Activated CD4-positive, alpha-beta T cell treated with anti-CD3 and anti-CD28 coated beads for 36 hours (primary cell): ENCODE results near the gene ACER3. TPM values are rescaled to one million over a fixed set of nuclear protein-coding genes. Genes with fewer than 3 reads are reported as not detected.
A peak's percentile ranks its signal among the peaks of the same experiment; 100 is the strongest.
"Not testable (repeated sequence)": the region's sequence is repeated elsewhere in the genome, so short reads cannot be mapped to it uniquely, and the experiment has no call there.

ENCODE experiments used
- ATAC-seq: fragments of 200-7000 bp; cut with Tn5 transposase; one replicate; pipeline ENCODE4 v1.10.0; 2021; ENCODE audit warnings: mild to moderate bottlenecking, moderate library complexity
- CTCF ChIA-PET: fragments of 350-600 bp; sonication (Branson Sonifier 250); formaldehyde crosslinking; loops from one replicate; lab custom pipeline; 2021; ENCODE audit warnings: antibody characterized with exemption; lab: Charles Lee
- POLR2A ChIA-PET: fragments of 350-600 bp; sonication (Branson Sonifier 250); formaldehyde crosslinking; loops from one replicate; lab custom pipeline; 2021; ENCODE audit warnings: antibody characterized with exemption, inconsistent platforms; lab: Charles Lee
- DNase-seq: peaks from one replicate; pipeline ENCODE4 v3.0.0-alpha.2; 2020
- H3K27ac Mint-ChIP-seq: one replicate; pipeline ENCODE4 v1.8.0; 2021; ENCODE audit warnings: mixed read lengths
- H3K27me3 Mint-ChIP-seq: one replicate; pipeline ENCODE4 v1.8.0; 2021; ENCODE audit warnings: mixed read lengths
- H3K36me3 Mint-ChIP-seq: one replicate; pipeline ENCODE4 v1.8.0; 2021; ENCODE audit warnings: low read depth, mixed read lengths
- H3K4me1 Mint-ChIP-seq: one replicate; pipeline ENCODE4 v1.8.0; 2021; ENCODE audit warnings: mixed read lengths
- H3K4me3 Mint-ChIP-seq: one replicate; pipeline ENCODE4 v1.8.0; 2021; ENCODE audit warnings: mild to moderate bottlenecking, moderate library complexity, mixed read lengths
- H3K9me3 Mint-ChIP-seq: one replicate; pipeline ENCODE4 v1.8.0; 2021; ENCODE audit warnings: low read depth, mixed read lengths
- intact Hi-C, 2 experiments: fragments of 100-400 bp; cut with DNase I in 1 of 2; cut with micrococcal nuclease in 1 of 2; formaldehyde crosslinking; loops; one replicate each; pipeline versions ENCODE4 v1.14.2 to v1.15.1; 2022 to 2024; cut with DNase I, micrococcal nuclease
- total RNA-seq, 2 experiments: library from RNA; stranded (reverse); gene quantifications; one replicate each; pipeline ENCODE4 v1.2.3, GENCODE V29; 2021

Gene ACER3
- total RNA-seq, 2 experiments from 2014 or later = 8.9 to 10.3 TPM

GRCh38 chr11:76854709-76855108, 6.0 kb upstream of the ACER3 start:
- no peak overlapping the region for H3K4me3 Mint-ChIP-seq
- no peak overlapping the region for H3K27ac Mint-ChIP-seq
- intact Hi-C loops = no loop called here
- H3K4me1 Mint-ChIP-seq = peaks cover 7% of the 10 kb centered on the region
- ChIA-PET CTCF (interaction anchor here (1.1 to 1.8 kb wide), 3 partner anchors 20 to 130 kb away, joined by 4 to 8 read pairs (median 5); no protein-coding TSS in a partner anchor), POLR2A (no interaction called here)
- H3K9me3 Mint-ChIP-seq = no peaks in the 10 kb centered on the region
- ATAC-seq (no peak), DNase-seq (no peak)
- no peaks in the 10 kb centered on the region for H3K36me3 Mint-ChIP-seq
- H3K27me3 Mint-ChIP-seq = no peaks in the 10 kb centered on the region

DNA sequence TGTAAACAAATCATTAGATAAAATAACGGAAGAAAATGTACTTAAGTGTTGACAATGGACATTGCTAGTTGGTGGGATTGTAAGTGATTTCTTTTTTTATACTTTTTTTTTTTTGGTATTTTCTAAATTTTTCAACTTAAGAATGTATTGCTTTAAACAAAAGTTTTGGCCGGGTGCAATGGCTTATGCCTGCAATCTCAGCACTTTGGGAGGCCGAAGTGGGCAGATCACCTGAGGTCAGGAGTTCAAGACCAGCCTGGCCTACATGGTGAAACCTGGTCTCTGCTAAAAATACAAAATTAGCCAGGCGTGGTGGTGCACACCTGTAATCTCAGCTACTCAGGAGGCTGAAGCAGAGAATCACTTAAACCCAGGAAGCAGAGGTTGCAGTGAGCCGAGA, 5.0 kb upstream of the ACER3 start:
- H3K36me3 Mint-ChIP-seq, H3K4me3 Mint-ChIP-seq, H3K4me1 Mint-ChIP-seq, H3K9me3 Mint-ChIP-seq, ATAC-seq, DNase-seq, POLR2A ChIA-PET, H3K27ac Mint-ChIP-seq, intact Hi-C loops, H3K27me3 Mint-ChIP-seq: not testable (repeated sequence)
- CTCF ChIA-PET = interaction anchor here (0.7 to 1.8 kb wide), 4 partner anchors 21 to 551 kb away, joined by 3 to 8 read pairs (median 4); no protein-coding TSS in a partner anchor

GRCh38 chr11:76856106-76856505, 4.6 kb upstream of the ACER3 start:
- ATAC-seq = no peak
- intact Hi-C loops = no loop called here
- ChIA-PET POLR2A (no interaction called here), CTCF (interaction anchor here (1.7 to 1.8 kb wide), 2 partner anchors 21 to 64 kb away, joined by 5 to 8 read pairs; no protein-coding TSS in a partner anchor)
- DNase-seq = no peak
- Mint-ChIP-seq H3K4me1 (peaks cover 7% of the 10 kb centered on the region), H3K9me3 (no peaks in the 10 kb centered on the region), H3K27ac (no peak overlapping the region), H3K36me3 (no peaks in the 10 kb centered on the region), H3K27me3 (no peaks in the 10 kb centered on the region), H3K4me3 (no peak overlapping the region)

- DNase-seq (no peak), ATAC-seq (no peak)
- ChIA-PET POLR2A (no interaction called here), CTCF (no interaction called here)
- no peak overlapping the region for H3K4me3 Mint-ChIP-seq
- H3K27me3 Mint-ChIP-seq = no peaks in the 10 kb centered on the region
- H3K4me1 Mint-ChIP-seq = peaks cover 10% of the 10 kb centered on the region
- no peaks in the 10 kb centered on the region for H3K9me3 Mint-ChIP-seq
- H3K36me3 Mint-ChIP-seq = no peaks in the 10 kb centered on the region
- intact Hi-C loops = no loop called here
- H3K27ac Mint-ChIP-seq = no peak overlapping the region
Observed at GRCh38 chr11:76856571-76856970, 4.1 kb upstream of the ACER3 start.

- CTCF ChIA-PET = no interaction called here
- H3K36me3 Mint-ChIP-seq = no peaks in the 10 kb centered on the region
- no peak overlapping the region for H3K27ac Mint-ChIP-seq
Observed at GRCh38 chr11:76857781-76858410, 2.8 kb upstream of the ACER3 start.

DNA sequence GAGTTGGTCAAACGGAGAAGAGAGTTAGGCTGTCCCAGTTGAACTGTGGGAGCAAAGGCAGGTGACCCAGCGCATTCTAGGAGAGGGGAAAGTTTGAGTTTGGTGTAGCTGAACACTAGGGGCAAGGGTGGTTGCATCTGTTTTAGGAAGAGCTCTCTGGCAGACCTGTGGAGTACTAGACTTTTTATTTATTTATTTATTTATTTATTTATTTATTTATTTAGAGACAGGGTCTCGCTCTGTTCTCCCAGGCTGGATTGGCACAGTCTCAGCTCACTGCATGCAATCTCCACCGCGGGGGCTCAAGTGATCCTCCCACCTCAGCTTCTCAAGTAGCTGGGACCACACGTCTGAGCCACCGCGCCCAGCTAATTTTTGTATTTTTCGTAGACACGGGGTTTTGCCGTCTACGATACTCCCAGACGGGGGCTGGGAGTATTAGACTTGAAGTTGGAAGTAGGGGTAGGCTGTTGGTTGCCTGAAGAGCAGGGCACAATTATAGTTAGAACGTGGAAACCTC, 950 bp upstream of the ACER3 start:
- DNase-seq = peak; percentile 5
- Mint-ChIP-seq H3K36me3 (no peaks in the 10 kb centered on the region), H3K27me3 (no peaks in the 10 kb centered on the region), H3K27ac (peak overlapping the region; percentile 70), H3K4me3 (peak overlapping the region; percentile 72), H3K9me3 (no peaks in the 10 kb centered on the region), H3K4me1 (peaks cover 21% of the 10 kb centered on the region)
- intact Hi-C loops = loop anchor here (1.0 to 2.0 kb wide), 10 partner anchors 49 to 625 kb away; partner anchors contain the start of genes CAPN5 (in 1 of the 2), GVQW3 (in 1 of the 2), THAP12 (in 1 of the 2) and TSKU (in 1 of the 2)
- ATAC-seq = no peak
- CTCF ChIA-PET = interaction anchor here (0.6 to 2.2 kb wide), 5 partner anchors 21 to 420 kb away, joined by 3 to 13 read pairs (median 4); no protein-coding TSS in a partner anchor
- POLR2A ChIA-PET = interaction anchor here (0.6 kb wide), 1 partner anchor 227 kb away, joined by 3 read pairs; no protein-coding TSS in a partner anchor

More at GRCh38 chr11:76857781-76858410, 2.8 kb upstream of the ACER3 start:
- intact Hi-C loops = no loop called here
- POLR2A ChIA-PET = no interaction called here
- H3K9me3 Mint-ChIP-seq = no peaks in the 10 kb centered on the region
- peaks cover 17% of the 10 kb centered on the region for H3K4me1 Mint-ChIP-seq
- no peak overlapping the region for H3K4me3 Mint-ChIP-seq
- ATAC-seq = no peak
- no peaks in the 10 kb centered on the region for H3K27me3 Mint-ChIP-seq
- DNase-seq = no peak

DNA sequence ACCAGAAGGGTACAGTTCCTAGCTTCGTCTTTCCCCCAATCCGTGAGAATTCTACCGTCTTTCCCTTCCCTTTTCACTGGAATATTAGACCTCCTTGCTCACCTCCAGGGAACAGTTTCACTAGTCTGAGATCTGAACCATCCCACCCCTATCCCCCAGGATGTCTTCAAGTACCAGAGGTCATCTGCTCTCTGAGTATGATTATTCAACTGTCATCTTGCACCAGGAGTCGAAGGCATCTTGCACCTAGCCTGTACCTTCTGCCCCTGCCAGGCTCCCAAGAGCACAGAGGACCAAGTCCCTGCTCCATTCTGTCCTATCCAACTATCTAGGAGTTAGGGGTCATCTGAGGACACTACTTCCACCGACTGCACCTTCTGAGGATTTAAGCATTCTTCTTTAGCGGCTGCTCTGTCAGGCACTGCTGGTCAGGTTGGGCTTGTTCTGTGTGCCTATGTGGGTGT, 804 bp downstream of the ACER3 start:
- CTCF ChIA-PET = no interaction called here
- no peaks in the 10 kb centered on the region for H3K27me3 Mint-ChIP-seq
- H3K4me3 Mint-ChIP-seq = peak overlapping the region; percentile 72
- peaks cover 3% of the 10 kb centered on the region for H3K36me3 Mint-ChIP-seq
- no peaks in the 10 kb centered on the region for H3K9me3 Mint-ChIP-seq
- H3K27ac Mint-ChIP-seq = peak overlapping the region; percentile 60
- DNase-seq (peak; percentile 9), ATAC-seq (no peak)
- H3K4me1 Mint-ChIP-seq = peaks cover 20% of the 10 kb centered on the region
- POLR2A ChIA-PET = no interaction called here
- intact Hi-C loops = loop anchor here (2.0 kb wide), 5 partner anchors 57 to 627 kb away; partner anchors contain the start of genes GVQW3 (in 1 of the 2) and THAP12 (in 1 of the 2)

- H3K27me3 Mint-ChIP-seq, H3K4me3 Mint-ChIP-seq, ATAC-seq, DNase-seq, H3K36me3 Mint-ChIP-seq, H3K9me3 Mint-ChIP-seq, intact Hi-C loops, H3K27ac Mint-ChIP-seq, POLR2A ChIA-PET: not testable (repeated sequence)
- H3K4me1 Mint-ChIP-seq = peaks cover 20% of the 10 kb centered on the region
- CTCF ChIA-PET = interaction anchor here (0.5 to 1.3 kb wide), 3 partner anchors 10 to 184 kb away, joined by 3 to 4 read pairs (median 3); no protein-coding TSS in a partner anchor
Observed at GRCh38 chr11:76862794-76863193, 2.1 kb downstream of the ACER3 start.

GRCh38 chr11:76863196-76863777, 2.6 kb downstream of the ACER3 start:
- ChIA-PET POLR2A (no interaction called here), CTCF (interaction anchor here (0.5 to 1.3 kb wide), 3 partner anchors 10 to 184 kb away, joined by 3 to 4 read pairs (median 3); no protein-coding TSS in a partner anchor)
- H3K4me3 Mint-ChIP-seq = no peak overlapping the region
- peaks cover 3% of the 10 kb centered on the region for H3K36me3 Mint-ChIP-seq
- intact Hi-C loops = no loop called here
- H3K27ac Mint-ChIP-seq = no peak overlapping the region
- H3K4me1 Mint-ChIP-seq = peaks cover 20% of the 10 kb centered on the region
- no peaks in the 10 kb centered on the region for H3K9me3 Mint-ChIP-seq
- ATAC-seq = no peak
- H3K27me3 Mint-ChIP-seq = no peaks in the 10 kb centered on the region
- no peak for DNase-seq

DNA sequence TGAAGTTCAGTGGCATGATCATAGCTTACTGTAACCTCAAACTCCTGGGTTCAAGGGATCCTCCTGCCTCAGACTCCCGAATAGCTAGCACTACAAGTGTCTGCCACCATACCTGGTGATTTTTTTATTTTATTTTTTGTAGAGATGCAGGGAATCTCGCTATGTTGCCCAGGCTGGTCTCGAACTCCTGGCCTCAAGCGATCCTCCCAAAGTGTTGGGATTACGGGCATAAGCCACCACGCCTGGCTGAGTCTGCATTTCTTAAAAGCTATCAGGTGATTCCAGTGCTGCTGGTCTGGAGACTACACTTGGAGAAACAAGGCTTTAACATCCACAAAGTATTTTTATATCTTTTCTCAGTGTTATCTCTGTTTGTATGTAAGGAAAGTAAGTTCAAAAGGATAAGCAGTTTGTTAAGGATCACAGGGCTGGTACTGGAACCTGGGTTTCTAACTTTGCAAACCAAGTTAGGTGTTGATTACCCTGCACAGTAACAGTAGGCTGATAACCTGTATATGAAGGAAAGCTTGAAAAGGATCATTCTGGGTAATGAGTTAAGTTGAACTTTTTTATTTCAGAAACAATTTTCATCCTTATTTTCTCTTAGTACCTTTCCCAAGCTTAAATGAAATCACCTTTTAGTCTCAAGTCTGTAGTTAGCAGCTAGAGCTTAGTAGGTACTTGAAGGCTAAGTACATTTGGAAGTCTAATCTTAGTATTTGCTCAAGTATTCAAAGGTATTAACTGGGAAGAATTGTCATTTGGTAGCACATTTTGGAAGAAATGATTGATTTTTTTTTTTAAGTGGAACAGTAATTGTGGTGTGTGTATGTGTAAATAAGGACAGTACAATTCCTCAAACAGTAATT, 12.5 kb downstream of the ACER3 start:
- Mint-ChIP-seq H3K27me3 (no peaks in the 10 kb centered on the region), H3K9me3 (no peaks in the 10 kb centered on the region), H3K4me3 (no peak overlapping the region), H3K36me3 (peaks cover 5% of the 10 kb centered on the region), H3K27ac (no peak overlapping the region), H3K4me1 (peaks cover 4% of the 10 kb centered on the region)
- ATAC-seq = no peak
- intact Hi-C loops = no loop called here
- ChIA-PET POLR2A (no interaction called here), CTCF (interaction anchor here (0.6 to 1.5 kb wide), 6 partner anchors 10 to 468 kb away, joined by 3 to 9 read pairs (median 3); no protein-coding TSS in a partner anchor)
- DNase-seq = no peak
